ENCODE data around the gene RERE. TPM values are rescaled to one million over a fixed set of nuclear protein-coding genes. Genes with fewer than 3 reads are reported as not detected.

The RERE gene
- total RNA-seq, 2 experiments from 2014 or later, result 73.1 to 211 TPM

DNA sequence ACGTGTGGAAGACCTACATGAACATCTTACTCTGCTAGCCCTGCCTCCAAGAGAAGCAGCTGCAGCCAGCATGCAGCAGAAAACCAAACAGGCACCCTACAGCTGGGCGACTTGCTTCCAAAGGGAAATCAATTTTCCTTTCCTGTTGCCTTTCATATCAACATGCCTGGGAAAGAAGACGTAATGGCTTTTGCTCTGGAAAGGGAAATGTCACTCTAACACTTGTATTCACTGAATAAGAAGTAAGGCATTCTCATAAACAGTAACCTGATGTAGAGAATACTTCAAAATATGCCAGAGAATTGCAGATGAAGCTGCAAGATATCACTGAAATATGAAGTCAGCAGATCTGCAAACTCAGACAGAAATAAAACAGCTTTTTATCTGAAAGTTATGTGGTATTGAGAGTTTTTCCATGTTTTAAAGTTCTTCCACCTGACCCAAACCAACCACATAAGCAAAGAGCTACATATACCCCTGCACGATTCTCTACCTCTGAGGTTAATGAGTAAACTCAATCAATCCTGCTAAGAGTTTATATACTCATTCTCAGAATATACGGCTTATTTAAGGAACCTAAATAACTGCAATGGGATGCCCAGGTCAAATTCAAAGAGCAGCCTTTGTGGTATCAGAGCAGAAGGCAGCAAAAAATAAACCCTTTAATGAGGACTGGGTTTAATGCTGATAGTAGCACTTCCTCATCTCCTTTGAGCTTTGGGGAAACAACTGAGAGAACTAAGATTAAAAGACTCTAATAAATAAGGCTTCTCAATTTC is 150.9 kb downstream of the RERE start:
- H3K4me1 ChIP-seq (ENCODE audit: insufficient read depth, low read length, poor library complexity, severe bottlenecking), result peaks cover 37% of the 10 kb centered on the region
- POLR2A ChIA-PET, result interaction anchor here (0.9 kb wide), 2 partner anchors 24 to 268 kb away, joined by 3 read pairs; no protein-coding TSS in a partner anchor
- intact Hi-C loops (cut with micrococcal nuclease; ENCODE audit: unreplicated experiment), result no loop called here

GRCh38 chr1:8665833-8666232 is 151.6 kb downstream of the RERE start:
- no peaks in the 10 kb centered on the region; the same call in 1 of the 2 replicates for H3K36me3 ChIP-seq (ENCODE audit: insufficient read depth, low read length)
- intact Hi-C loops (cut with micrococcal nuclease; ENCODE audit: unreplicated experiment), result no loop called here
- no TSS peak for BruUV-seq (replicated peaks)
- TF ChIP-seq EZH2phosphoT487 (IDR thresholded peaks at IDR 0.05; ENCODE audit: borderline replicate concordance, low read depth, low read length) (no peak), CTCF (conservative IDR thresholded peaks at IDR 0.05; ENCODE audit: low read length) (no peak)
- no peaks in the 10 kb centered on the region for H3K9me3 ChIP-seq (ENCODE audit: low read length)
- ChIA-PET CTCF (ENCODE audit: unreplicated experiment) (no interaction called here), POLR2A (no interaction called here)
- peaks cover 9% of the 10 kb centered on the region; the same call in 1 of the 2 replicates for H4K20me1 ChIP-seq (ENCODE audit: insufficient read depth, low read length)
- H3K27ac ChIP-seq (ENCODE audit: low read depth, low read length, poor library complexity, severe bottlenecking), result no peak overlapping the region
- DNase-seq (ENCODE audit: low spot score), result no peak
- H3K4me2 ChIP-seq (ENCODE audit: low read length), result no peak overlapping the region
- no peaks in the 10 kb centered on the region for H3K9me2 ChIP-seq (ENCODE audit: insufficient read depth, low read length)
- H3K4me1 ChIP-seq (ENCODE audit: insufficient read depth, low read length, poor library complexity, severe bottlenecking), result peaks cover 45% of the 10 kb centered on the region
- H3K4me3 ChIP-seq (ENCODE audit: low read depth, low read length, poor library complexity, severe bottlenecking), result no peak overlapping the region
- no peak overlapping the region for H2AFZ ChIP-seq (ENCODE audit: low read length)
- peaks cover 34% of the 10 kb centered on the region; the same call in 1 of the 2 replicates for H3K79me2 ChIP-seq (ENCODE audit: insufficient read depth, low read depth, low read length)

More for the DNA sequence above, 150.9 kb downstream of the RERE start:
- H4K20me1 ChIP-seq (ENCODE audit: insufficient read depth, low read length), result peaks cover 9% of the 10 kb centered on the region; the same call in 1 of the 2 replicates
- H3K27ac ChIP-seq (ENCODE audit: low read depth, low read length, poor library complexity, severe bottlenecking), result no peak overlapping the region
- H3K9me2 ChIP-seq (ENCODE audit: insufficient read depth, low read length), result no peaks in the 10 kb centered on the region
- BruUV-seq (replicated peaks), result no TSS peak
- DNase-seq (ENCODE audit: low spot score), result peak; percentile 23
- peak overlapping the region; percentile 37 for H3K4me2 ChIP-seq (ENCODE audit: low read length)
- H3K36me3 ChIP-seq (ENCODE audit: insufficient read depth, low read length), result no peaks in the 10 kb centered on the region; the same call in 1 of the 2 replicates
- no peaks in the 10 kb centered on the region for H3K9me3 ChIP-seq (ENCODE audit: low read length)
- CTCF ChIA-PET (ENCODE audit: unreplicated experiment), result no interaction called here
- no peak overlapping the region for H2AFZ ChIP-seq (ENCODE audit: low read length)
- H3K79me2 ChIP-seq (ENCODE audit: insufficient read depth, low read depth, low read length), result peaks cover 31% of the 10 kb centered on the region; the same call in 1 of the 2 replicates
- TF ChIP-seq EZH2phosphoT487 (IDR thresholded peaks at IDR 0.05; ENCODE audit: borderline replicate concordance, low read depth, low read length) (no peak), CTCF (conservative IDR thresholded peaks at IDR 0.05; ENCODE audit: low read length) (no peak)
- H3K4me3 ChIP-seq (ENCODE audit: low read depth, low read length, poor library complexity, severe bottlenecking), result no peak overlapping the region

- intact Hi-C loops (cut with micrococcal nuclease; ENCODE audit: unreplicated experiment), result no loop called here
- CTCF ChIA-PET (ENCODE audit: unreplicated experiment), result no interaction called here
- Histone ChIP-seq H3K4me3 (ENCODE audit: low read depth, low read length, poor library complexity, severe bottlenecking) (no peak overlapping the region), H3K79me2 (ENCODE audit: insufficient read depth, low read depth, low read length) (peaks cover 34% of the 10 kb centered on the region; the same call in 1 of the 2 replicates), H3K36me3 (ENCODE audit: insufficient read depth, low read length) (no peaks in the 10 kb centered on the region; the same call in 1 of the 2 replicates), H3K4me2 (ENCODE audit: low read length) (no peak overlapping the region), H3K4me1 (ENCODE audit: insufficient read depth, low read length, poor library complexity, severe bottlenecking) (peaks cover 53% of the 10 kb centered on the region), H3K9me3 (ENCODE audit: low read length) (no peaks in the 10 kb centered on the region), H3K27ac (ENCODE audit: low read depth, low read length, poor library complexity, severe bottlenecking) (no peak overlapping the region), H4K20me1 (ENCODE audit: insufficient read depth, low read length) (peaks cover 5% of the 10 kb centered on the region; the same call in 1 of the 2 replicates), H3K9me2 (ENCODE audit: insufficient read depth, low read length) (no peaks in the 10 kb centered on the region), H2AFZ (ENCODE audit: low read length) (no peak overlapping the region)
- no TSS peak for BruUV-seq (replicated peaks)
- TF ChIP-seq EZH2phosphoT487 (IDR thresholded peaks at IDR 0.05; ENCODE audit: borderline replicate concordance, low read depth, low read length) (no peak), CTCF (conservative IDR thresholded peaks at IDR 0.05; ENCODE audit: low read length) (no peak)
- no peak for DNase-seq (ENCODE audit: low spot score)
- POLR2A ChIA-PET, result no interaction called here
These were observed 152.6 kb downstream of the RERE start for GRCh38 chr1:8664887-8665286.

Measured in OCI-LY7 (cell line).